ENCODE data around the gene PHC3.

The PHC3 gene

GRCh38 chr3:170076715-170077238 is 104.8 kb downstream of the PHC3 start:
- DNase-seq = no peak

- DNase-seq = no peak
Measured at GRCh38 chr3:170075441-170076091, 106.0 kb downstream of the PHC3 start.

GRCh38 chr3:170064108-170064507 is 117.4 kb downstream of the PHC3 start:
- no peak for DNase-seq

GRCh38 chr3:170063691-170064090 is 117.8 kb downstream of the PHC3 start:
- DNase-seq = no peak

GRCh38 chr3:170062769-170063168 is 118.8 kb downstream of the PHC3 start:
- DNase-seq = no peak

- no peak for DNase-seq
Measured at GRCh38 chr3:170062068-170062467, 119.5 kb downstream of the PHC3 start.

- DNase-seq = no peak
Measured at GRCh38 chr3:170059447-170059846, 122.1 kb downstream of the PHC3 start.

GRCh38 chr3:170058127-170058526 is 123.4 kb downstream of the PHC3 start:
- DNase-seq = no peak

- DNase-seq = no peak
Measured at GRCh38 chr3:170057550-170057949, 124.0 kb downstream of the PHC3 start.

GRCh38 chr3:170056710-170057454 is 124.7 kb downstream of the PHC3 start:
- no peak for DNase-seq

GRCh38 chr3:170055209-170055608 is 126.3 kb downstream of the PHC3 start:
- DNase-seq = no peak

- DNase-seq = no peak
Measured at GRCh38 chr3:170054204-170054603, 127.3 kb downstream of the PHC3 start.

- no peak for DNase-seq
Measured at GRCh38 chr3:170052398-170052797, 129.1 kb downstream of the PHC3 start.

GRCh38 chr3:170050753-170051152 is 130.8 kb downstream of the PHC3 start:
- no peak for DNase-seq

GRCh38 chr3:170049146-170050000 is 132.2 kb downstream of the PHC3 start:
- DNase-seq = no peak

- no peak for DNase-seq
Measured at GRCh38 chr3:170047133-170047404, 134.5 kb downstream of the PHC3 start.

GRCh38 chr3:170046269-170047132 is 135.0 kb downstream of the PHC3 start:
- no peak for DNase-seq

GRCh38 chr3:170044795-170045244 is 136.7 kb downstream of the PHC3 start:
- peak in 4 of 14 donors; percentile 8 to 29 (median 18) for DNase-seq

- DNase-seq = no peak
Measured at GRCh38 chr3:170044271-170044670, 137.3 kb downstream of the PHC3 start.

- no peak for DNase-seq
Measured at GRCh38 chr3:170043506-170043905, 138.0 kb downstream of the PHC3 start.

- no peak for DNase-seq
Measured at GRCh38 chr3:170040418-170040817, 141.1 kb downstream of the PHC3 start.

Data from C1 segment of cervical spinal cord (tissue), 14 donors.